Lower leg skin (tissue), 4 donors: ENCODE data around the gene ZMYM5. TPM values are rescaled to one million over a fixed set of nuclear protein-coding genes. Genes with fewer than 3 reads are reported as not detected.
A peak's percentile ranks its signal among the peaks of the same experiment; 100 is the strongest.

Experiments used
- DNase-seq, 2 donors: peaks; one replicate each; pipeline ENCODE4 v3.0.0-alpha.2; 2019; ENCODE audit warnings: low spot score in 2 of 2
- H3K4me3 ChIP-seq: fragments of 200-600 bp; sonication (generic); 2 replicates; pipeline ENCODE4 v1.5.1; 2017; ENCODE audit warnings: mild to moderate bottlenecking, low read depth; ENCODE audit not compliant: poor library complexity, severe bottlenecking
- POLR2A ChIP-seq, 2 donors: fragments of 450-650 bp; IDR thresholded peaks; one replicate each; pipeline ENCODE4 v1.6.1; 2016 to 2017; ENCODE audit warnings: antibody characterized with exemption in 2 of 2, mild to moderate bottlenecking in 1 of 2, moderate library complexity in 1 of 2
- WGBS, 2 donors: methylation state at CpG; one replicate each; pipeline ENCODE4 v1.1.5; 2018; 5-methylcytosine and 5-hydroxymethylcytosine counted together
- intact Hi-C: fragments of 100-400 bp; cut with DNase I; formaldehyde crosslinking; loops from one replicate; pipeline ENCODE4 v1.15.0; 2023; ENCODE audit warnings: low total_unique reads
- total RNA-seq, 4 donors: library from RNA; depleted of rRNA; stranded (reverse); fragments of >200 nt; gene quantifications; one replicate each; pipeline ENCODE4 v1.1.0, GENCODE V29; 2016
- TF ChIP-seq, protein P1 (sequence below), 3 donors: fragments of 450-650 bp; IDR thresholded peaks; one replicate each; pipeline ENCODE4 v1.5.1; 2016; ENCODE audit warnings: antibody characterized with exemption in 3 of 3, mild to moderate bottlenecking in 3 of 3, moderate library complexity in 2 of 3

Gene ZMYM5
- total RNA-seq, 4 donors from 2014 or later = 14.1 to 20.0 (median 18.0) TPM

DNA sequence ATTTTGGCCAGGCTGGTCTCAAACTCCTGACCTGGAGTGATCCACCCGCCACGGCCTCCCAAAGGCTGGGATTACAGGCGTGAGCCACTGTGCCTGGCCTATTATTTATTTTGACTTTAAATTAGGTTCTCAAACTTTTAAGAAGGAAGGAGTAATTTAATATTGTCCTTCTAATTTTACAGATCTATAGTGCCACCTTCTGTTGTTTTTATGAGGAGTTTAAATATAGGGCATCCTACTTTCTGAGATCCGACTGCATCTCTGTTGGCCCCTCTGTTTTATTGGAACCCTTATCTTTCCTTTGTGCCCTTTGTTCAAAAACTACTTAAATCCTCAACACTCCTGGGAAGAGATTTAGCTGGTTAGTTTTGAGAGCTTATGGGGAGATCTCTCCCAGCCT lies 25.4 kb upstream of the ZMYM5 start:
- intact Hi-C loops = no loop called here
- no peak for TF ChIP-seq POLR2A (IDR thresholded peaks at IDR 0.05)
- TF ChIP-seq, protein P1, sequence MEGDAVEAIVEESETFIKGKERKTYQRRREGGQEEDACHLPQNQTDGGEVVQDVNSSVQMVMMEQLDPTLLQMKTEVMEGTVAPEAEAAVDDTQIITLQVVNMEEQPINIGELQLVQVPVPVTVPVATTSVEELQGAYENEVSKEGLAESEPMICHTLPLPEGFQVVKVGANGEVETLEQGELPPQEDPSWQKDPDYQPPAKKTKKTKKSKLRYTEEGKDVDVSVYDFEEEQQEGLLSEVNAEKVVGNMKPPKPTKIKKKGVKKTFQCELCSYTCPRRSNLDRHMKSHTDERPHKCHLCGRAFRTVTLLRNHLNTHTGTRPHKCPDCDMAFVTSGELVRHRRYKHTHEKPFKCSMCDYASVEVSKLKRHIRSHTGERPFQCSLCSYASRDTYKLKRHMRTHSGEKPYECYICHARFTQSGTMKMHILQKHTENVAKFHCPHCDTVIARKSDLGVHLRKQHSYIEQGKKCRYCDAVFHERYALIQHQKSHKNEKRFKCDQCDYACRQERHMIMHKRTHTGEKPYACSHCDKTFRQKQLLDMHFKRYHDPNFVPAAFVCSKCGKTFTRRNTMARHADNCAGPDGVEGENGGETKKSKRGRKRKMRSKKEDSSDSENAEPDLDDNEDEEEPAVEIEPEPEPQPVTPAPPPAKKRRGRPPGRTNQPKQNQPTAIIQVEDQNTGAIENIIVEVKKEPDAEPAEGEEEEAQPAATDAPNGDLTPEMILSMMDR (IDR thresholded peaks at IDR 0.05) = no peak
- DNase-seq = no peak
- 47 to 50% methylated on average over 4 of the region's 4 CpGs for WGBS, 2 donors
- H3K4me3 ChIP-seq = no peak overlapping the region

GRCh38 chr13:19882231-19882630 lies 18.8 kb upstream of the ZMYM5 start:
- DNase-seq = no peak
- WGBS, 2 donors = 75 to 77% methylated on average over 3 of the region's 3 CpGs
- intact Hi-C loops = no loop called here
- TF ChIP-seq, protein P1 (IDR thresholded peaks at IDR 0.05) = no peak
- TF ChIP-seq POLR2A (IDR thresholded peaks at IDR 0.05) = no peak
- no peak overlapping the region for H3K4me3 ChIP-seq

DNA sequence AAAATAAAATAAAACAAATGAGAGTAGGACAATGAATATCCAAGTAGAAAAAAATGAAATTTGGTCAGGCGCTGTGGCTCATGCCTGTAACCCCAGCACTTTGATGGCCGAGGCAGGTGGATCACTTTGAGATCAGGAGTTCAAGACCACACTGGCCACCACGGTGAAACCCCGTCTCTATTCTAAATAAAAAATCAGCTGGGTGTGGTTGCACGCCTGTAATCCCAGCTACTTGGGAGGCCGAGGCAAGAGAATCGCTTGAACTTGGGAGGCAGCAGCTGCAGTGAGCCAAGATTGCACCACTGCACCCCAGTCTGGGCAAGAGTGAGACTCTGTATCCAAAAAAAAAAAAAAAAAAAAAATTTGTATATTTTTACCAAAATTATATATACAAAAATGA lies 18.2 kb upstream of the ZMYM5 start:
- DNase-seq = no peak
- H3K4me3 ChIP-seq = no peak overlapping the region
- TF ChIP-seq, protein P1 (IDR thresholded peaks at IDR 0.05) = no peak
- TF ChIP-seq POLR2A (IDR thresholded peaks at IDR 0.05) = no peak
- intact Hi-C loops = no loop called here
- WGBS, 2 donors = 71 to 91% methylated on average over 7 of the region's 7 CpGs

GRCh38 chr13:19864746-19865309 lies 1.4 kb upstream of the ZMYM5 start:
- 11 to 16% methylated on average over 18 to 26 of the region's 26 CpGs for WGBS, 2 donors
- H3K4me3 ChIP-seq = peak overlapping the region; percentile 68
- DNase-seq = peak; percentile 76 to 94
- intact Hi-C loops = loop anchor here (5.0 kb wide), 2 partner anchors 92 to 1627 kb away; partner anchors contain the start of gene ZMYM2
- TF ChIP-seq, protein P1 (IDR thresholded peaks at IDR 0.05) = peak in 1 of 3 donors; percentile 56
- TF ChIP-seq POLR2A (IDR thresholded peaks at IDR 0.05) = no peak

DNA sequence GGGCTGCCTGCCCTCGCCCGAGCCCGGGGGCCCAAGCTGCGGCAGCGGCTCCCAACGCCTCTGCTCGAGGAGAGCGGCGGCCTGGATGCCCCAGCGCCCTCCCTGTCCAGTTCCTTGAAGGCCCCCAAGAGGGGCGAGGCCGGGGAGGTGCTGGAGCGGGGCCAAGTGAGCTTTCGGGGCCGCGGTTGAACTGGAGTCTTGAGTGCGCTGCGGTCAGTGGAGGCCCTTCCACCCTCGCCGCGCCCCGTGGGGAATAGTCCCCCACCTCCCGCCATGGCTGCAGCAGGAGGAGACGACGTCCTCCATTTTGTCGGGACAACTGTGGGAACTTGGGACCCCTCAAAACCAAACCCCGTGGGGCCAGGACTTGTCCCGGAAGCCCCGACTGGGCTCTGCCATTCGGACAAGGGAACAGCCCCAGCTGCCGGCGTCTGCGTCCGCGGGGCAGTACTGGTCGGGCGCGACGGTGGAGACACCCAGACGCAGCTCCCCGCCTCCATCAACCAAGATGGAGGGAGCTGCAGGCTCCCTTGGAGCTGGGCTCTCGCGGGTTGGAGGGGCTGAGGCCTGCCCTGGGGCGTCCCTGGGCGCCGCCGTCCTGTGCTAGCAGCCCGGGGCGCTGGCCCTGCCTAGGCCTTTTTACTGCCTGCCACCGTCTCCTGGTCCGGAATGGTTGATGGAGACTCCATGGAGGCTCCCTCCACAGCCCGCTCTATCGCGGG lies 736 bp upstream of the ZMYM5 start:
- TF ChIP-seq, protein P1 (IDR thresholded peaks at IDR 0.05) = no peak
- no peak for TF ChIP-seq POLR2A (IDR thresholded peaks at IDR 0.05)
- intact Hi-C loops = loop anchor here (5.0 kb wide), 1 partner anchor 93 kb away; the partner anchor contains the start of gene ZMYM2
- H3K4me3 ChIP-seq = peak overlapping the region; percentile 68
- peak; percentile 62 to 95 for DNase-seq
- 0% methylated on average over 31 to 42 of the region's 54 CpGs for WGBS, 2 donors
